Ectodermal cell (in vitro differentiated cells): ENCODE measurements around the gene ADAMTS18.

Experiments used
- H3K27ac ChIP-seq: 2 replicates; pipeline ENCODE4 v1.7.0; 2013; ENCODE audit warnings: mild to moderate bottlenecking, low read depth, low read length; ENCODE audit not compliant: insufficient read depth, poor library complexity, severe bottlenecking
- H3K27me3 ChIP-seq: 2 replicates; pipeline ENCODE4 v1.7.0; 2013; ENCODE audit warnings: mild to moderate bottlenecking, low read length; ENCODE audit not compliant: insufficient read depth, control insufficient read depth, poor library complexity, severe bottlenecking
- H3K36me3 ChIP-seq: one replicate; pipeline ENCODE4 v1.7.0; 2013; ENCODE audit warnings: low read length; ENCODE audit not compliant: control insufficient read depth, insufficient read depth
- H3K4me1 ChIP-seq: one replicate; pipeline ENCODE4 v1.7.0; 2013; ENCODE audit warnings: low read length; ENCODE audit not compliant: control insufficient read depth, insufficient read depth
- H3K4me3 ChIP-seq: 2 replicates; pipeline ENCODE4 v1.7.0; 2013; ENCODE audit warnings: low read depth, low read length, control low read depth; ENCODE audit not compliant: insufficient read depth
- H3K9me3 ChIP-seq: 2 replicates; pipeline ENCODE4 v1.7.0; 2013; ENCODE audit warnings: mild to moderate bottlenecking, low read length, moderate library complexity; ENCODE audit not compliant: control insufficient read depth
- WGBS, 2 experiments: methylation state at CpG; one replicate each; pipeline ENCODE4 v1.1.7; 2013; ENCODE audit warnings: missing lambda C conversion rate in 2 of 2; 5-methylcytosine and 5-hydroxymethylcytosine counted together

The ADAMTS18 gene

GRCh38 chr16:77457046-77457445, 22.2 kb upstream of the ADAMTS18 start:
- H3K27ac ChIP-seq, result no peak overlapping the region
- H3K4me3 ChIP-seq, result no peak overlapping the region
- no peaks in the 10 kb centered on the region for H3K9me3 ChIP-seq
- H3K36me3 ChIP-seq, result no peaks in the 10 kb centered on the region
- 73 to 78% methylated on average over 5 of the region's 5 CpGs for WGBS, 2 experiments
- peaks cover 8% of the 10 kb centered on the region for H3K4me1 ChIP-seq
- H3K27me3 ChIP-seq, result no peaks in the 10 kb centered on the region

GRCh38 chr16:77452243-77452642, 17.4 kb upstream of the ADAMTS18 start:
- H3K27ac ChIP-seq, result no peak overlapping the region
- H3K36me3 ChIP-seq, result no peaks in the 10 kb centered on the region
- H3K27me3 ChIP-seq, result no peaks in the 10 kb centered on the region
- H3K4me1 ChIP-seq, result peaks cover 8% of the 10 kb centered on the region
- 86 to 89% methylated on average over 2 to 3 of the region's 3 CpGs for WGBS, 2 experiments
- no peak overlapping the region for H3K4me3 ChIP-seq
- no peaks in the 10 kb centered on the region for H3K9me3 ChIP-seq

GRCh38 chr16:77450790-77451487, 16.1 kb upstream of the ADAMTS18 start:
- no peaks in the 10 kb centered on the region for H3K36me3 ChIP-seq
- WGBS, 2 experiments, result 92 to 93% methylated on average over 5 of the region's 5 CpGs
- H3K4me3 ChIP-seq, result no peak overlapping the region
- no peaks in the 10 kb centered on the region for H3K9me3 ChIP-seq
- H3K4me1 ChIP-seq, result no peaks in the 10 kb centered on the region
- no peaks in the 10 kb centered on the region for H3K27me3 ChIP-seq
- no peak overlapping the region for H3K27ac ChIP-seq

- H3K27ac ChIP-seq, result no peak overlapping the region
- no peaks in the 10 kb centered on the region for H3K27me3 ChIP-seq
- no peak overlapping the region for H3K4me3 ChIP-seq
- H3K36me3 ChIP-seq, result no peaks in the 10 kb centered on the region
- no peaks in the 10 kb centered on the region for H3K4me1 ChIP-seq
- no peaks in the 10 kb centered on the region for H3K9me3 ChIP-seq
Observed at GRCh38 chr16:77449208-77449607, 14.4 kb upstream of the ADAMTS18 start.

- H3K27me3 ChIP-seq, result no peaks in the 10 kb centered on the region
- no peak overlapping the region for H3K27ac ChIP-seq
- peaks cover 6% of the 10 kb centered on the region for H3K4me1 ChIP-seq
- 100% methylated on average over 2 of the region's 2 CpGs; no CpG with 5 or more reads in 1 of the 2 experiments for WGBS, 2 experiments
- no peak overlapping the region for H3K4me3 ChIP-seq
- H3K36me3 ChIP-seq, result no peaks in the 10 kb centered on the region
- H3K9me3 ChIP-seq, result no peaks in the 10 kb centered on the region
Observed at GRCh38 chr16:77445324-77445723, 10.5 kb upstream of the ADAMTS18 start.

GRCh38 chr16:77444147-77444460, 9.3 kb upstream of the ADAMTS18 start:
- Histone ChIP-seq H3K4me1 (peaks cover 6% of the 10 kb centered on the region), H3K27ac (no peak overlapping the region), H3K9me3 (no peaks in the 10 kb centered on the region), H3K27me3 (no peaks in the 10 kb centered on the region), H3K36me3 (no peaks in the 10 kb centered on the region), H3K4me3 (no peak overlapping the region)
- WGBS, 2 experiments, result 92 to 100% methylated on average over 1 of the region's 1 CpG

- H3K4me3 ChIP-seq, result no peak overlapping the region
- no peaks in the 10 kb centered on the region for H3K27me3 ChIP-seq
- no peaks in the 10 kb centered on the region for H3K9me3 ChIP-seq
- H3K36me3 ChIP-seq, result no peaks in the 10 kb centered on the region
- H3K27ac ChIP-seq, result no peak overlapping the region
- H3K4me1 ChIP-seq, result peaks cover 6% of the 10 kb centered on the region
- 89 to 90% methylated on average over 10 of the region's 10 CpGs for WGBS, 2 experiments
Observed at GRCh38 chr16:77443357-77444146, 8.7 kb upstream of the ADAMTS18 start.

GRCh38 chr16:77442078-77442477, 7.2 kb upstream of the ADAMTS18 start:
- 90 to 100% methylated on average over 2 of the region's 2 CpGs for WGBS, 2 experiments
- Histone ChIP-seq H3K9me3 (no peaks in the 10 kb centered on the region), H3K27me3 (peaks cover 3% of the 10 kb centered on the region), H3K4me3 (no peak overlapping the region), H3K4me1 (peaks cover 10% of the 10 kb centered on the region), H3K36me3 (no peaks in the 10 kb centered on the region), H3K27ac (no peak overlapping the region)

- no peak overlapping the region for H3K27ac ChIP-seq
- no peak overlapping the region for H3K4me3 ChIP-seq
- peaks cover 32% of the 10 kb centered on the region for H3K27me3 ChIP-seq
- WGBS, 2 experiments, result 74 to 84% methylated on average over 3 of the region's 3 CpGs
- peaks cover 10% of the 10 kb centered on the region for H3K4me1 ChIP-seq
- no peaks in the 10 kb centered on the region for H3K36me3 ChIP-seq
- no peaks in the 10 kb centered on the region for H3K9me3 ChIP-seq
Observed at GRCh38 chr16:77439106-77439505, 4.3 kb upstream of the ADAMTS18 start.

GRCh38 chr16:77437859-77438258, 3.0 kb upstream of the ADAMTS18 start:
- no peaks in the 10 kb centered on the region for H3K9me3 ChIP-seq
- peaks cover 4% of the 10 kb centered on the region for H3K4me1 ChIP-seq
- 77 to 85% methylated on average over 2 of the region's 2 CpGs for WGBS, 2 experiments
- no peak overlapping the region for H3K27ac ChIP-seq
- H3K36me3 ChIP-seq, result no peaks in the 10 kb centered on the region
- H3K27me3 ChIP-seq, result peaks cover 45% of the 10 kb centered on the region
- no peak overlapping the region for H3K4me3 ChIP-seq
